GM12892 (cell line): Measurements from ENCODE around the gene SYNE3.

ENCODE experiments used
- POLR2A ChIP-seq: IDR thresholded peaks from 2 replicates; pipeline ENCODE4 v1.6.1; 2011; ENCODE audit warnings: low read depth, low read length, control low read depth
- POLR2AphosphoS5 ChIP-seq: IDR thresholded peaks from 2 replicates; pipeline ENCODE4 v1.6.1; 2011; ENCODE audit warnings: low read depth, low read length, control low read depth
- TAF1 ChIP-seq: IDR thresholded peaks from 2 replicates; pipeline ENCODE4 v1.6.1; 2011; ENCODE audit warnings: low read depth, mild to moderate bottlenecking, control low read depth, low read length, borderline replicate concordance

DNA sequence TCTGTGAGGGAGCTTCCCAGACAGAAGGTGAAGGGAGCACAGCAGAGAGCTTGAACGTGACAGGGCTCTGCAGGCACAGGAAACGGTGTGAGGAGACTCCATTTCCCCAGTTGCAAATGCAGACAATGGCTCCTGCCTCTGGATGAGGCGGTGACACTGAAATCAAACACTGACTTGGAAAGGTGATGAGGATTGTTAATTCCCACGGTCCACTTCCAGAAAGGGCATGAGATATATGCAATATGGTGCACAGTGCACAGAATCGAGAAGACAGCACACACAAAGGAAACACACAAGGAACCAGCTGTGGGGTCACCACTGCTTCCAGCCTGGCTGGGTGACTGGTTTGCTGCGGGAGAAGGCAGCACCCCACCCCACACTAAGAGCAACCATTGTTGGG lies 42.0 kb downstream of the SYNE3 start:
- no peak for TF ChIP-seq POLR2A
- no peak for TF ChIP-seq POLR2AphosphoS5
- TF ChIP-seq TAF1: no peak
